Thyroid gland (tissue), 4 donors: Measurements from ENCODE around the gene SCN5A.

Source experiments
- CTCF ChIP-seq, 6 experiments: fragments of 200-600 bp in 3 of 6; fragments of 450-650 bp in 3 of 6; sonication (generic) in 3 of 6; IDR thresholded peaks; one replicate each; pipeline ENCODE4 v1.5.1; 2016 to 2019; ENCODE audit warnings: antibody characterized with exemption in 6 of 6, mild to moderate bottlenecking in 2 of 6, inconsistent platforms in 1 of 6, moderate library complexity in 1 of 6
- POLR2A ChIP-seq, 2 donors: fragments of 450-650 bp; IDR thresholded peaks; one replicate each; pipeline ENCODE4 v1.6.1; 2017; ENCODE audit warnings: antibody characterized with exemption in 2 of 2, mild to moderate bottlenecking in 2 of 2, moderate library complexity in 1 of 2

GRCh38 chr3:38630070-38630469 lies 19.4 kb downstream of the SCN5A start:
- TF ChIP-seq CTCF (IDR thresholded peaks at IDR 0.05) (no peak), POLR2A (IDR thresholded peaks at IDR 0.05) (no peak)
